Measurements from ENCODE around the gene TLR3. TPM values are rescaled to one million over a fixed set of nuclear protein-coding genes. Genes with fewer than 3 reads are reported as not detected.
A peak's percentile ranks its signal among the peaks of the same experiment; 100 is the strongest.

Gene TLR3
- total RNA-seq, 2 experiments from 2014 or later, result 0.28 to 0.47 TPM

- ChIA-PET CTCF (no interaction called here), POLR2A (no interaction called here)
- Histone ChIP-seq H3K36me3 (ENCODE audit: insufficient read depth, low read length) (no peaks in the 10 kb centered on the region), H3K4me3 (ENCODE audit: low read length) (no peak overlapping the region), H3K27me3 (ENCODE audit: control insufficient read depth in 1 of 2, insufficient read depth in 2 of 2, low read length in 2 of 2) (peaks cover 0 to 9% of the 10 kb centered on the region in 2 experiments), H3K27ac (ENCODE audit: low read depth in 1 of 2, low read length in 2 of 2) (no peak overlapping the region), H3K4me1 (ENCODE audit: insufficient read depth, low read length) (peaks cover 5% of the 10 kb centered on the region), H3K9me3 (ENCODE audit: control insufficient read depth in 1 of 2, insufficient read depth in 1 of 2, low read length in 2 of 2) (no peaks in the 10 kb centered on the region)
- Mint-ChIP-seq H3K27ac (no peak overlapping the region), H3K4me3 (no peak overlapping the region), H3K9me3 (peaks cover 2% of the 10 kb centered on the region), H3K4me1 (ENCODE audit: low read depth) (no peaks in the 10 kb centered on the region), H3K36me3 (ENCODE audit: low read depth) (no peaks in the 10 kb centered on the region), H3K27me3 (peaks cover 27% of the 10 kb centered on the region)
- DNase-seq (no peak), ATAC-seq (ENCODE audit: poor library complexity) (no peak)
- TF ChIP-seq CTCF (IDR thresholded peaks at IDR 0.05), result no peak
- intact Hi-C loops (cut with DNase I, micrococcal nuclease), result no loop called here
These were observed 7.0 kb upstream of the TLR3 start for GRCh38 chr4:186061921-186062320.

DNA sequence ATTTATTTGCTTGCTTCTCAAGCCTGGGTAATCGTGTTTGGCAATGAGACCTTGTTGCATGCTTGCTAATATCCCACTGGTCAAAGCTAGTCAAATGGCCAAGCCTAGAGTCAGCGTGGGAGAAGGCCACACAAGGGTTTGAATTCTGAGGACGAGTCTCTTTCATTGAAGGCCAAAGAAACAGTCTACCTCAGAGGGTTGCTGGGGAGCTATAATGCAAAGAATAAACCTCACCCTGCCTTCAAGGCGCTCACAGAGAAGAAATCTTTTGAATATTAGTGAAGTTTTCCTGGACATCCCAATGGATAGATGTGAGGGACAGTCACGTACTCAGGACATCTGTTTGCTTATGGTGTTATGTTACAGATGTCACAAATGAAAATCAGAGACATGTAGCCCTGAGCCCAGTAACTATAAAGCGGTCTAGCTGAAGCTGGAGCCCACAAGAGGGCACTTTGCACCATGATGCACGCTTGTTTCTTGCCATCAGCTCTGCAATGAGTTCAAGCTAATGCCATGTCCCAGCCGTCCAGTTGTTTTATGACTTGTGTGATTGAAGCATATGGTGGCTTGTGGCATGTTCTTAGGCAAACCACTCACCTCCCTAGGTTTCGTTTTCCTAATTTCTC is 1.1 kb upstream of the TLR3 start:
- H3K27ac Mint-ChIP-seq, result no peak overlapping the region

GRCh38 chr4:186069729-186070128 is 773 bp downstream of the TLR3 start:
- H3K4me1 Mint-ChIP-seq (ENCODE audit: low read depth), result peaks cover 24% of the 10 kb centered on the region
- H3K36me3 ChIP-seq (ENCODE audit: insufficient read depth, low read length), result no peaks in the 10 kb centered on the region
- peaks cover 11% of the 10 kb centered on the region for H3K27me3 Mint-ChIP-seq
- H3K4me1 ChIP-seq (ENCODE audit: insufficient read depth, low read length), result peaks cover 10% of the 10 kb centered on the region
- intact Hi-C loops (cut with DNase I, micrococcal nuclease), result loop anchor here (2.0 to 5.0 kb wide), 4 partner anchors 68 to 518 kb away; no protein-coding TSS in a partner anchor
- no peaks in the 10 kb centered on the region for H3K9me3 ChIP-seq (ENCODE audit: control insufficient read depth in 1 of 2, insufficient read depth in 1 of 2, low read length in 2 of 2)
- H3K27me3 ChIP-seq (ENCODE audit: control insufficient read depth in 1 of 2, insufficient read depth in 2 of 2, low read length in 2 of 2), result no peaks in the 10 kb centered on the region
- ChIA-PET POLR2A (interaction anchor here (2.5 kb wide), 1 partner anchor 122 kb away, joined by 15 read pairs; the partner anchor contains the start of gene CYP4V2), CTCF (no interaction called here)
- peak overlapping the region; percentile 62 for H3K4me3 ChIP-seq (ENCODE audit: low read length)
- TF ChIP-seq CTCF (IDR thresholded peaks at IDR 0.05), result no peak
- DNase-seq, result no peak
- H3K36me3 Mint-ChIP-seq (ENCODE audit: low read depth), result no peaks in the 10 kb centered on the region
- no peak overlapping the region for H3K27ac ChIP-seq (ENCODE audit: low read depth in 1 of 2, low read length in 2 of 2)
- H3K27ac Mint-ChIP-seq, result no peak overlapping the region
- ATAC-seq (ENCODE audit: poor library complexity), result no peak
- H3K9me3 Mint-ChIP-seq, result no peaks in the 10 kb centered on the region
- H3K4me3 Mint-ChIP-seq, result peak overlapping the region; percentile 39

More for the DNA sequence above, 1.1 kb upstream of the TLR3 start:
- TF ChIP-seq CTCF (IDR thresholded peaks at IDR 0.05), result peak; percentile 26
- H3K27ac ChIP-seq (ENCODE audit: low read depth in 1 of 2, low read length in 2 of 2), result no peak overlapping the region
- Mint-ChIP-seq H3K4me1 (ENCODE audit: low read depth) (peaks cover 24% of the 10 kb centered on the region), H3K36me3 (ENCODE audit: low read depth) (no peaks in the 10 kb centered on the region), H3K9me3 (no peaks in the 10 kb centered on the region), H3K4me3 (peak overlapping the region; percentile 55), H3K27me3 (peaks cover 16% of the 10 kb centered on the region)
- no peaks in the 10 kb centered on the region for H3K36me3 ChIP-seq (ENCODE audit: insufficient read depth, low read length)
- H3K4me1 ChIP-seq (ENCODE audit: insufficient read depth, low read length), result peaks cover 10% of the 10 kb centered on the region
- DNase-seq (peak in 12 of 14 experiments; percentile 5 to 67 (median 32)), ATAC-seq (ENCODE audit: poor library complexity) (peak; percentile 58)
- POLR2A ChIA-PET, result interaction anchor here (0.6 to 2.5 kb wide), 2 partner anchors 124 to 136 kb away, joined by 3 to 15 read pairs; partner anchors contain the start of gene CYP4V2
- H3K9me3 ChIP-seq (ENCODE audit: control insufficient read depth in 1 of 2, insufficient read depth in 1 of 2, low read length in 2 of 2), result no peaks in the 10 kb centered on the region
- peak overlapping the region; percentile 62 for H3K4me3 ChIP-seq (ENCODE audit: low read length)
- CTCF ChIA-PET, result interaction anchor here (1.2 to 2.0 kb wide), 2 partner anchors 134 to 520 kb away, joined by 6 to 10 read pairs; no protein-coding TSS in a partner anchor
- H3K27me3 ChIP-seq (ENCODE audit: control insufficient read depth in 1 of 2, insufficient read depth in 2 of 2, low read length in 2 of 2), result peaks cover 0 to 9% of the 10 kb centered on the region in 2 experiments
- intact Hi-C loops (cut with DNase I, micrococcal nuclease), result loop anchor here (2.0 to 5.0 kb wide), 4 partner anchors 69 to 519 kb away; no protein-coding TSS in a partner anchor

All from CD4-positive, alpha-beta T cell (primary cell).